ENCODE results near the gene TMEM259.

Gene TMEM259

DNA sequence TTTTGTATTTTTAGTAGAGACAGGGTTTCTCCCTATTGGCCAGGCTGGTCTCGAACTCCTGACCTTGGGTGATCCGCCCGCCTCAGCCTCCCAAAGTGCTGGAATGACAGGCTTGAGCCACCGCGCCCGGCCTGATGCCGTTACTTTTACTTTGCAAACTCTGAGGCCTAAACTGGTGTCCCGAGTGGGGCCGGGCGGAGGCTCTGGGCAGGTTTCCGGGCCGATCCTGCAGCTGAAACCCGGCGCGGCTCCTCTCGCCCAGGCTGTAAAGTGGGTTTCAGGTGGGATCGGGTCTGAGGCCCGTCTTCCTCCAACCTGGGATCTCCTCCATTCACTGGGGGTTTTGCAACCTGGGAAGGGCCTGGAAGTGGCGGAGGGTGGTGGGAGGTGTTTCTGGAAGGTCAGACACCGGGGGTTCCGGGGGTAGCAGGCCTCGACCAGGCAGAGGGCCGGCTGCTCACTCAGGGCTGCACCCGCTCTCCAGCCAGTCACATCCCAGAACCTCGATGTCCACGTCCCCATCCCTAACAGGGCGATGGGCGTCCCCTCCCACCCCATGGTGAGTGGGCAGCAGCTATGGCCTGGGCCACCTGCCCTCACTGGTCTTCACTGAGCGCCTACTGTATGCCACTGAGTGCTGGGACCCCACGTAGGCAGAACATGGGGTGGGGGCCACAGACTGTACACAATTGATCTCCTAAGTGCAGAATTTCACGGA lies 58.1 kb downstream of the TMEM259 start:
- no peak for DNase-seq (ENCODE audit: low read depth in 2 of 2)

DNA sequence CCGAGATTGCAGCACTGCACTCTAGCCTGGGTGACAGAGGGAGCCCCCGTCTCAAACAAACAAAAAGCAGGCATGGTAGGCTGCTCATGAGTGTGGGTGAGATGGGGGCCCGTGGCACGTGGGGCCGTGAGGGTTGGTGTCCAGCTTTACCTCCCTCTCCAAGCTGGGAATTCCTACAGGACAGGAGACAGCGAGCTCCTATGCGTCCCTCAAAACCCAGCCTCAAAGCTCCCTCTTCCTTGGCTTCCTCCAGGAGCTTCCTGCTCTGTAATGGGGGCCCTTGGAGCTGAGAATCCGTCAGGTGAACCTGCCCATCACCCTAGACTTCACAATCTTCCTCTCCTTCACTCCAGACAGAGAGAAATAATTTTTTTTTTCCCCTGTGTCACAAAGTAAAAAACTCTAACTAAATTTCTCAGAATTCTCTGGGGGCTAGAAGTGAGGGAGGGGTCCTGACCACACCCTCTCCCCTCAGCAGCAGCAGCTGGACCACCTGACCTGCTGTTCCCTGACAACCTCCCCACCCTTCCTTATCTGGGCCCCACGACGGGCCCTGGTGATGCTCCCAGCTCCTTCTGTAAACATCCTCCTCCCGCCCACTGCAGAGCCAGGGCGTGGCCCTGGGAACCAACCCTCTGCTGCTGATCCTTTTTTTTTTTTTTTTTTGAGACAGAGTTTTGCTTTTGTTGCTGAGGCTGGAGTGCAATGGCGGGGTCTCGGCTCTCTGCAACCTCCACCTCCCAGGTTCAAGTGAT lies 58.9 kb downstream of the TMEM259 start:
- DNase-seq (ENCODE audit: low read depth in 2 of 2), result no peak

DNA sequence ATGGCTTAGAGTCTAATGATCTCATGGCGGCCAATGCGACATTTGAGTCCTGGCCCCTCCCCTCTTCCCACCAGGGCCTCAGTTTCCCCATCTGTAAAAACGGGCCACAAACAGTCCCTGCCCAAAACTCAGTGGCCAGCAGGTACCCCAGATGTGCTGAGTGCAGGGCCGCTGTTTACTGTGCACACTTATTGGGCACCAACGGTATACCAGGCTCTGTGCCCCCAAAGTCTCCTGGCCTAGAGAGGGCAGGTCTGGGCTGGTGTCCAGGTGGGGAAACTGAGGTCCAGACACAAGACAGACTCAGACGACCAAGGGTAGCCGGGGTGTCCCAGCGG lies 60.4 kb downstream of the TMEM259 start:
- no peak for DNase-seq (ENCODE audit: low read depth in 2 of 2)

DNA sequence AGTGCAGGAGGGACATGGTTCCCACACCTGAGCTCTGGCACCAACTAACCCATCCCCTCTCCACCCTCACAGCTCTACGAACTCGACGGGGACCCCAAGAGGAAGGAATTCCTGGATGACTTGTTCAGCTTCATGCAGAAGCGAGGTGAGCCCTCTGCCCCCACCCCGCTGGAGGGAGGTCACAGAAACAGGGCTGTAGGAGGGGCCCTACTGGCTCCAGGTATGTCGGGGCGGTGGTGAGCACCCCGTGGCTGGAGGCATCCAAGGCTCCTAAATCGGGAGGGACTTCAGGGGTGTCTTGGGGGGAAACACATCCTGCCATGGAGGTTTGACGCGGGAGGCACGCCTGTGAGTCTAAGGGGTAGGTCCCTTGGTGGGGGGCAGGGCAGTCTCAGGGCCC lies 60.9 kb downstream of the TMEM259 start:
- no peak for DNase-seq (ENCODE audit: low read depth in 2 of 2)
